ENCODE measurements around the gene STUM. TPM values are rescaled to one million over a fixed set of nuclear protein-coding genes. Genes with fewer than 3 reads are reported as not detected.

STUM gene
- total RNA-seq, 3 donors from 2014 or later, result 1.1 to 7.2 (median 2.2) TPM

DNA sequence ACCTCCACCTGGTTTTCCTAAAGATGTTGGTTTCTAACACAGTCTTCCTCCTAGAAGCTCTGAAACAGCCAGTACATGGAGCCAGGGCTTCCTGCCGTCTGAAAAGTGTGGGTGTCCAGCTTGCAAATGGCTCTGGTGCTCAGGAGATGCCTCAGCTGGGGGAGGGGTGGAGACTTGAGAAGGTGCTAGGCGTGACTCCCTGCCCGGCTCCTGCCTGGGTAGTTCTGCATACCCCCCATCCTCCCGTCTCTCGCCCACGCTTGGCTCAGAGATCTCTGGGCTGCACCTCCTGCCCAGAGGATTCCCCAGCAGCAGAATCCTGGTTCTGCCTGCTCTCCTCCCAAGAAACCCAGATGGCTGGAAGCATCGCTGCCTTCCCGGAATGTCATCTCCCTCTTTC, 16.9 kb downstream of the STUM start:
- no peak for DNase-seq (ENCODE audit: low spot score in 2 of 2)
- Histone ChIP-seq H3K4me1 (peaks cover 0 to 3% of the 10 kb centered on the region in 2 donors), H3K36me3 (no peaks in the 10 kb centered on the region), H3K27ac (no peak overlapping the region), H3K27me3 (no peaks in the 10 kb centered on the region), H3K4me3 (no peak overlapping the region), H3K9me3 (no peaks in the 10 kb centered on the region)
- TF ChIP-seq POLR2AphosphoS5 (IDR thresholded peaks at IDR 0.05) (no peak), POLR2A (IDR thresholded peaks at IDR 0.05) (no peak)
- TF ChIP-seq, protein P1, sequence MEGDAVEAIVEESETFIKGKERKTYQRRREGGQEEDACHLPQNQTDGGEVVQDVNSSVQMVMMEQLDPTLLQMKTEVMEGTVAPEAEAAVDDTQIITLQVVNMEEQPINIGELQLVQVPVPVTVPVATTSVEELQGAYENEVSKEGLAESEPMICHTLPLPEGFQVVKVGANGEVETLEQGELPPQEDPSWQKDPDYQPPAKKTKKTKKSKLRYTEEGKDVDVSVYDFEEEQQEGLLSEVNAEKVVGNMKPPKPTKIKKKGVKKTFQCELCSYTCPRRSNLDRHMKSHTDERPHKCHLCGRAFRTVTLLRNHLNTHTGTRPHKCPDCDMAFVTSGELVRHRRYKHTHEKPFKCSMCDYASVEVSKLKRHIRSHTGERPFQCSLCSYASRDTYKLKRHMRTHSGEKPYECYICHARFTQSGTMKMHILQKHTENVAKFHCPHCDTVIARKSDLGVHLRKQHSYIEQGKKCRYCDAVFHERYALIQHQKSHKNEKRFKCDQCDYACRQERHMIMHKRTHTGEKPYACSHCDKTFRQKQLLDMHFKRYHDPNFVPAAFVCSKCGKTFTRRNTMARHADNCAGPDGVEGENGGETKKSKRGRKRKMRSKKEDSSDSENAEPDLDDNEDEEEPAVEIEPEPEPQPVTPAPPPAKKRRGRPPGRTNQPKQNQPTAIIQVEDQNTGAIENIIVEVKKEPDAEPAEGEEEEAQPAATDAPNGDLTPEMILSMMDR (IDR thresholded peaks at IDR 0.05), result no peak
- intact Hi-C loops (cut with DNase I; ENCODE audit: low total_unique reads), result no loop called here

GRCh38 chr1:226566234-226566633, 17.7 kb downstream of the STUM start:
- Histone ChIP-seq H3K4me1 (peaks cover 0 to 3% of the 10 kb centered on the region in 2 donors), H3K27ac (no peak overlapping the region), H3K4me3 (no peak overlapping the region), H3K36me3 (no peaks in the 10 kb centered on the region), H3K27me3 (no peaks in the 10 kb centered on the region), H3K9me3 (no peaks in the 10 kb centered on the region)
- TF ChIP-seq, protein P1 (IDR thresholded peaks at IDR 0.05), result no peak
- DNase-seq (ENCODE audit: low spot score in 2 of 2), result no peak
- intact Hi-C loops (cut with DNase I; ENCODE audit: low total_unique reads), result no loop called here

DNA sequence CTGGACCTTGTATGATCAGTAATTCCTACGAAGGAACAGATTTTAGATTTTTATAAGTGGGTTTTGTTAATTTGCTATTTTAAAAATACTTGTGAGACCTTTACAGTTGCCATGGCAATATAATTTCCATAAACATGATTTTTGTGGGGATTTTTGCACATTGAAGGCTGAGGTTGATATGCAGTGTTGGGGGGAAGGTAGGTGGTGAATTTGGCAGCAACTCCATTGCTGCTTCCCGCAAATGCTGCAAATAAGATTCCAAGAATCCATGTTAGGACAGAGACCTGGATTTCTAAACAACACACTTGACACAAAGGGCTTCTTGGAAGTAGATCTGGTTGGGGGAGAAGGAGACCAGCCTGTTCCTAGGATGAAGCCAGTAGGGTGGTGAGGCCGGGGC, 18.2 kb downstream of the STUM start:
- Histone ChIP-seq H3K9me3 (no peaks in the 10 kb centered on the region), H3K27me3 (no peaks in the 10 kb centered on the region), H3K27ac (no peak overlapping the region), H3K4me1 (peaks cover 0 to 3% of the 10 kb centered on the region in 2 donors), H3K4me3 (no peak overlapping the region), H3K36me3 (no peaks in the 10 kb centered on the region)
- DNase-seq (ENCODE audit: low spot score in 2 of 2), result no peak
- intact Hi-C loops (cut with DNase I; ENCODE audit: low total_unique reads), result no loop called here
- TF ChIP-seq, protein P1 (IDR thresholded peaks at IDR 0.05), result no peak
- TF ChIP-seq POLR2A (IDR thresholded peaks at IDR 0.05), result no peak
- no peak for TF ChIP-seq POLR2AphosphoS5 (IDR thresholded peaks at IDR 0.05)

GRCh38 chr1:226568077-226568831, 19.7 kb downstream of the STUM start:
- TF ChIP-seq POLR2A (IDR thresholded peaks at IDR 0.05) (no peak), POLR2AphosphoS5 (IDR thresholded peaks at IDR 0.05) (peak in 1 of 3 donors; percentile 35)
- TF ChIP-seq, protein P1 (IDR thresholded peaks at IDR 0.05), result peak in 1 of 3 donors; percentile 7
- H3K36me3 ChIP-seq, result no peaks in the 10 kb centered on the region
- peaks cover 0 to 3% of the 10 kb centered on the region in 2 donors for H3K4me1 ChIP-seq
- H3K4me3 ChIP-seq, result no peak overlapping the region
- DNase-seq (ENCODE audit: low spot score in 2 of 2), result peak in 1 of 2 donors; percentile 49
- peak overlapping the region; percentile 34 to 68 for H3K27ac ChIP-seq
- H3K27me3 ChIP-seq, result no peaks in the 10 kb centered on the region
- intact Hi-C loops (cut with DNase I; ENCODE audit: low total_unique reads), result no loop called here
- no peaks in the 10 kb centered on the region for H3K9me3 ChIP-seq

DNA sequence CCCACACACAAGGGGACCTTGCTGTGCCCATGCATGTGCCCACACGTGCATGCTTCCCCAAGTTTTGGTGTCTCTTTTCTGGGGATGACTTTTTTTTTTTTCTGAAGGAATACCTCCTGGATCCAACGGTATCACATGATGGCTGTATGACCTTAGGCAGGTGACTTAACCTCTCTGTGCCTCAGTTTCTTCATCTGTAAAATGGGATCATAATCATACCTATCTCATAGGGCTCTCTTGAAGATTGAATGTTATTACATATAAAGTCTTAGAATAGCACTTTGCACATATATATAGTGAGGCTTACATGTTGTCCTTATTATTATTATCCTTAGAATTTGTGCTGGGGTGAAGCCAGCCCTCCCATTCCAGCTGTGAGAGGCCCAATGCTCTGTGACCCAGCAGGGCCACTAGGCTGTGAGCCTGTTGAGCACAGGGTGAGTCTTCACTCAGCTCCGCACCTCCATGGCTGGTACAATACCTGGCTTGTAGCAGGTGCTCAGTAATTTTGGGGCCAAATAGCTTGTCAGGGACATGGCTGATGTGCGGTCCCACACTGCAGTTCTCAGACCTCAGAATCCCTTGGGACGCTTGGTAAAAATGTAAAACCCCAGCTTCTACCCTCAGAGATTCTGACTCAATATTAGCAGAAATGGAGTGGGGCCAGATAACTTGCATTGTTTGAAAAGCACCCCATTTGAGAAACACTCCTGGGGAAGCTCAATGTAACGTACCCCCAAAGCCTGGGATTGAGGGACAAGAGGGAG, 20.6 kb downstream of the STUM start:
- Histone ChIP-seq H3K4me3 (no peak overlapping the region), H3K27me3 (no peaks in the 10 kb centered on the region), H3K27ac (peak overlapping the region; percentile 34 to 68), H3K36me3 (no peaks in the 10 kb centered on the region), H3K9me3 (no peaks in the 10 kb centered on the region), H3K4me1 (peaks cover 0 to 3% of the 10 kb centered on the region in 2 donors)
- no peak for DNase-seq (ENCODE audit: low spot score in 2 of 2)
- TF ChIP-seq, protein P1 (IDR thresholded peaks at IDR 0.05), result no peak
- intact Hi-C loops (cut with DNase I; ENCODE audit: low total_unique reads), result no loop called here
